Common myeloid progenitor, CD34-positive (primary cell): ENCODE measurements around the gene MICU1.
"Not testable (repeated sequence)": the region's sequence is repeated elsewhere in the genome, so short reads cannot be mapped to it uniquely, and the experiment has no call there.

ENCODE experiments used
- CTCF ChIA-PET: fragments of 350-600 bp; sonication (Branson Sonifier 250); formaldehyde crosslinking; loops from one replicate; lab custom pipeline; 2021; ENCODE audit warnings: antibody characterized with exemption; lab: Charles Lee
- POLR2A ChIA-PET: fragments of 350-600 bp; sonication (Branson Sonifier 250); formaldehyde crosslinking; loops from one replicate; lab custom pipeline; 2021; ENCODE audit warnings: antibody characterized with exemption; lab: Charles Lee
- DNase-seq, 3 donors: peaks; one replicate each; pipeline versions ENCODE4 v3.0.0 to v3.0.0-alpha.2; 2013
- H3K27ac ChIP-seq, 2 experiments: 1 replicate in 1 of 2; 2 replicates in 1 of 2; pipeline ENCODE4 v1.7.0; 2013; ENCODE audit warnings: inconsistent platforms in 2 of 2, low read length in 2 of 2, mild to moderate bottlenecking in 2 of 2, low read depth in 1 of 2, moderate library complexity in 1 of 2; ENCODE audit not compliant: severe bottlenecking in 2 of 2, insufficient read depth in 1 of 2, poor library complexity in 1 of 2
- H3K27me3 ChIP-seq, 5 experiments: replicated peaks in 2 of 5; 1 replicate in 3 of 5; 2 replicates in 2 of 5; pipeline versions ENCODE4 v1.6.1 to v1.7.0; 2013; ENCODE audit warnings: low read length in 4 of 5, mild to moderate bottlenecking in 2 of 5, moderate library complexity in 2 of 5, inconsistent platforms in 1 of 5; ENCODE audit not compliant: insufficient read depth in 5 of 5, control insufficient read depth in 4 of 5
- H3K36me3 ChIP-seq, 4 experiments: 1 replicate in 2 of 4; 2 replicates in 2 of 4; pipeline versions ENCODE4 v1.6.1 to v1.7.0; 2013; ENCODE audit warnings: low read length in 3 of 4, control low read depth in 1 of 4, mild to moderate bottlenecking in 1 of 4; ENCODE audit not compliant: control insufficient read depth in 4 of 4, insufficient read depth in 4 of 4
- H3K4me1 ChIP-seq, 4 experiments: 1 replicate in 3 of 4; 2 replicates in 1 of 4; pipeline versions ENCODE4 v1.6.1 to v1.7.1; 2013; ENCODE audit warnings: low read length in 3 of 4, mild to moderate bottlenecking in 3 of 4, control low read depth in 1 of 4, inconsistent platforms in 1 of 4, moderate library complexity in 1 of 4; ENCODE audit not compliant: control insufficient read depth in 4 of 4, insufficient read depth in 4 of 4; ENCODE audit errors: control extremely low read depth in 1 of 4
- H3K4me3 ChIP-seq, 7 experiments: 1 replicate in 4 of 7; 2 replicates in 3 of 7; pipeline versions ENCODE4 v1.5.1 to v1.7.0; 2013; ENCODE audit warnings: mild to moderate bottlenecking in 7 of 7, low read length in 6 of 7, moderate library complexity in 6 of 7, inconsistent platforms in 2 of 7, low read depth in 2 of 7, control low read depth in 1 of 7; ENCODE audit not compliant: insufficient read depth in 4 of 7, control insufficient read depth in 1 of 7; ENCODE audit errors: extremely low read depth in 1 of 7
- H3K9me3 ChIP-seq, 5 experiments: 1 replicate in 4 of 5; 2 replicates in 1 of 5; pipeline versions ENCODE4 v1.6.1 to v1.7.1; 2013; ENCODE audit warnings: low read length in 4 of 5, mild to moderate bottlenecking in 2 of 5, inconsistent platforms in 1 of 5, low read depth in 1 of 5, moderate library complexity in 1 of 5; ENCODE audit not compliant: control insufficient read depth in 4 of 5, insufficient read depth in 2 of 5; ENCODE audit errors: control extremely low read depth in 1 of 5
- WGBS: methylation state at CpG from one replicate; pipeline ENCODE4 v1.1.5; 2013; ENCODE audit not compliant: insufficient coverage; 5-methylcytosine and 5-hydroxymethylcytosine counted together

MICU1 gene

DNA sequence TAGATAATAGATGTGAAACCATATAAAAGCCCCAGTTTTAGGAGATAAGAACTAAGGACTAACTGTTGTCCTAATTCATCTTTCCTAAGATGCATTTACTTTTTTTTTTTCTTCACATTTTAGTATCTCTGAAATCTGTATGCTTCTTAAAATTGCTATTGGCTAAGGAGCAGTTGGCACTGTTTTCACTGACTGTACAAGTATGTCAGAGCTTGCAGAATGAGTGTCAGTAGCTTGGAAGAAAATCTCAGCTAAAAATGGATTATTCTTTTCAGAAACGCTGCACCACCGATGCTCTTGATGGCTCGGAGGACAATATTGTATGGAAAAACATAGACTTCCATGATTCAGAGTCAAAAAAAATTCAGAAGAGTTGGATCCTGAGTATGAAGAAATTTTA is 180.0 kb downstream of the MICU1 start:
- Histone ChIP-seq H3K4me3 (no peak overlapping the region), H3K27ac (no peak overlapping the region), H3K9me3 (peaks cover 0 to 6% (median 0%) of the 10 kb centered on the region in 5 experiments), H3K27me3 (no peaks in the 10 kb centered on the region), H3K4me1 (no peaks in the 10 kb centered on the region), H3K36me3 (peaks cover 0 to 3% (median 3%) of the 10 kb centered on the region in 4 experiments)
- WGBS: 100% methylated on average over 3 of the region's 3 CpGs
- ChIA-PET POLR2A (no interaction called here), CTCF (no interaction called here)
- DNase-seq: no peak

DNA sequence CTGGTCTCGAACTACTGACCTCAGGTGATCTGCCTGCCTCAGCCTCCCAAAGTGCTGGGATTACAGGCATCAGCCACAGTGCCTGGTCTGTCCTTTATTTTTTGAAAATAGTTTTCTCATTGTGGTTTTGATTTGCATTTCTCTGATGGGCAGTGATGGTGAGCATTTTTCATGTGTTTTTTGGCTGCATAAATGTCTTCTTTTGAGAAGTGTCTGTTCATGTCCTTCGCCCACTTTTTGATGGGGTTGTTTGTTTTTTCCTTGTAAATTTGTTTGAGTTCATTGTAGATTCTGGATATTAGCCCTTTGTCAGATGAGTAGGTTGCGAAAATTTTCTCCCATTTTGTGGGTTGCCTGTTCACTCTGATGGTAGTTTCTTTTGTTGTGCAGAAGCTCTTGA is 182.9 kb downstream of the MICU1 start:
- CTCF ChIA-PET, H3K27ac ChIP-seq, POLR2A ChIA-PET, H3K4me1 ChIP-seq, DNase-seq, H3K4me3 ChIP-seq, H3K27me3 ChIP-seq, H3K9me3 ChIP-seq, H3K36me3 ChIP-seq: not testable (repeated sequence)
- WGBS: 100% methylated on average over 1 of the region's 3 CpGs

DNA sequence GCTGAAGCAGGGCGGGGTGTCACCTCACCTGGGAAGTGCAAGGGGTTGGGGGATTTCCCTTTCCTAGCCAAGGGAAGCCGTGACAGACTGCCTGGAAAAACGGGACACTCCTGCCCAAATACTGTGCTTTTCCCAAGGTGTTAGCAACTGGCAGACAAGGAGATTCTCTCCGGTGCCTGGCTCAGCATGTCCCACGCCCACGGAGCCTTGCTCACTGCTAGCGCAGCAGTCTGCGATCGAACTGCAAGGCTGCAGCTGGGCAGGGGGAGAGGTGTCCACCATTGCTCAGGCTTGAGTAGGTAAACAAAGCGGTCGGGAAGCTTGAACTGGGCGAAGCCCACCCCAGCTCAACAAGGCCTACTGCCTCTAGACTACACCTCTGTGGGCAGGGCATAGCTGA is 190.3 kb downstream of the MICU1 start:
- Histone ChIP-seq H3K27ac (no peak overlapping the region), H3K4me1 (no peaks in the 10 kb centered on the region), H3K36me3 (no peaks in the 10 kb centered on the region), H3K4me3 (no peak overlapping the region), H3K9me3 (no peaks in the 10 kb centered on the region), H3K27me3 (no peaks in the 10 kb centered on the region)
- 99% methylated on average over 12 of the region's 12 CpGs for WGBS
- DNase-seq: no peak
- CTCF ChIA-PET: interaction anchor here (1.4 kb wide), 1 partner anchor 12 kb away, joined by 4 read pairs; no protein-coding TSS in a partner anchor
- POLR2A ChIA-PET: no interaction called here

DNA sequence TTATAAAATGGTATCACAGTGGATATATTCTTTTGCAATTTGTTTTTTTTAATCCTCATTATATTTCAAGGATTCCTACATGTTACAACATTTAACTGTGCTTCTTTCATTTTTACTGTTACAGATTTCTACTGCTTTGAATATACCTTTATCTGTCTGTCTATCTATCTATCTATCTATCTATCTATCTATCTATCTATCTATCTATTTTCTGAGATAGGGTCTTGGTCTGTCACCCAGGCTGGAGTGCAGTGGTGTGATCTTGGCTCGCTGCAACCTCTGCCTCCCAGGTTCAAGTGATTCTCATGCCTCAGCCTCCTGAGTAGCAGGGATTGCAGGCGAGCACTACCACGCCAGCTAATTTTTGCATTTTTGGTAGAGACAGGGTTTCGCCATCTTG is 194.9 kb downstream of the MICU1 start:
- H3K36me3 ChIP-seq, H3K4me1 ChIP-seq, H3K9me3 ChIP-seq, H3K27ac ChIP-seq, DNase-seq, H3K27me3 ChIP-seq, H3K4me3 ChIP-seq, POLR2A ChIA-PET: not testable (repeated sequence)
- WGBS: 98% methylated on average over 4 of the region's 4 CpGs
- CTCF ChIA-PET: interaction anchor here (0.8 kb wide), 1 partner anchor 1445 kb away, joined by 3 read pairs; no protein-coding TSS in a partner anchor

DNA sequence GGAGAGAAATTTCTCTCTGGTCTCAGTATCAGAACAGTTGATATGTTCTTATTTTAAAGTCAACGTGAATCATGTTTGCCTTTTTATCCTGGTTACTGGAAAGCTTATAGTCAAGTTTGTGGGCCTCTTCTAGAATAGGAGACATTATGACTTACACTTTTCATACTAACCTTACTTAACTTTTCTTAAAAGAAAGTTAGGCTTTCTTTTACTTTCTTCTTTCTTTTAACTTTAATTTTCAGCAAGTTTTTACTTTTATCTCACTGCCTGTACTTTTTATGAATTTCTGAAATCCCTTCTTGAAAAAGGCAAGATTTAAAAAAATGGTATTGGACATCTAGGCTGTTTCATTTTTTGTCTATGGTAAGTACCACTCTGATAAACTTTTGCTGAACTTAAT is 195.9 kb downstream of the MICU1 start:
- Histone ChIP-seq H3K9me3 (no peaks in the 10 kb centered on the region), H3K27me3 (no peaks in the 10 kb centered on the region), H3K36me3 (peaks cover 0 to 4% (median 0%) of the 10 kb centered on the region in 4 experiments), H3K4me1 (no peaks in the 10 kb centered on the region), H3K4me3 (no peak overlapping the region), H3K27ac (no peak overlapping the region)
- WGBS: no CpG with 5 or more reads among the region's 1 CpG
- no peak for DNase-seq
- ChIA-PET POLR2A (no interaction called here), CTCF (interaction anchor here (1.1 kb wide), 1 partner anchor 26 kb away, joined by 3 read pairs; no protein-coding TSS in a partner anchor)

DNA sequence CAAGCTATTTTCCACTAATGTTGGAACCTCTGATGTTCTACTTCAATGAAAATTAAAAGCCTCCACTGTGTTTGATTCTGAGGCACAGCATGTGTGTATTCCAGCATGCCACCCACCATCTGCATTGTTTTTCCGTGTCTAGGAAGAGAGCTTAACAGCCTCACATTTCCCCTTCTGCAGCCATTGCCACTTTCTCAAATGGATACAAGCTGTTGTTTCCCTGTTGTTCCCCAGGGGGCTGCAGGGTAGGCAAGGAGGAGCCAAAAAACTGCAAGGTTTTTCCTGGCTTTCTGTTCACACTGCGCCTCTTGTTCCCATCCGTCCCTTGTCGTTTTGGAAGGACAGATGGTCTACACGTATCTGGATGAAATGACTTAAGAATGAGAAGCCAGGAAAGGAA is 198.9 kb downstream of the MICU1 start:
- Histone ChIP-seq H3K4me3 (no peak overlapping the region), H3K36me3 (peaks cover 7 to 13% (median 9%) of the 10 kb centered on the region in 4 experiments), H3K9me3 (no peaks in the 10 kb centered on the region), H3K27ac (no peak overlapping the region), H3K27me3 (no peaks in the 10 kb centered on the region), H3K4me1 (no peaks in the 10 kb centered on the region)
- DNase-seq: no peak
- CTCF ChIA-PET: no interaction called here
- POLR2A ChIA-PET: no interaction called here
- 94% methylated on average over 5 of the region's 5 CpGs for WGBS

DNA sequence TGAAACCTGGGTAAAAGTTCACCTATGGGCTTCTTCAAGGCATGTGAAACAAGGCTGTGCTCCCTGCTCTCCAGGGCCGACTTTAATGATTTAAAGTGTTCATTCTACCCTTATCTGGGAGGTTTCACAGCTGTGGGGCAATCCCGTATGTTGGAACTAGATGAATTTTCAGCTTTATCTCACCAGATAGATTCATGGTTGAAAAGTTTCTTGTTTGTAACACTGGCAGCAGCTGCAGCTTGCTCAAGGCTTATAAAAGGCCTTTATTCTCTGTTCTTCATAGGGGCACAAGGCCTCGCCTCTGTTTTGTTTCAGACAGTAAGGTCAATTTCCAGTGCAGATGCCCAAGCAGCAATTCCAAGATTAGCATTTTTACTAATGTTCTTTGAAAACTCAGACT is 200.7 kb downstream of the MICU1 start:
- ChIA-PET CTCF (no interaction called here), POLR2A (no interaction called here)
- peaks cover 13 to 20% (median 19%) of the 10 kb centered on the region in 4 experiments for H3K36me3 ChIP-seq
- H3K4me3 ChIP-seq: no peak overlapping the region
- H3K27me3 ChIP-seq: no peaks in the 10 kb centered on the region
- WGBS: 95% methylated on average over 3 of the region's 3 CpGs
- no peaks in the 10 kb centered on the region for H3K4me1 ChIP-seq
- no peaks in the 10 kb centered on the region for H3K9me3 ChIP-seq
- no peak for DNase-seq
- H3K27ac ChIP-seq: no peak overlapping the region
